Heart left ventricle (tissue), 16 donors: ENCODE data around the gene MUC7. TPM values are rescaled to one million over a fixed set of nuclear protein-coding genes. Genes with fewer than 3 reads are reported as not detected.

ENCODE experiments used
- ATAC-seq, 4 donors: fragments of 200-7000 bp; cut with Tn5 transposase; one replicate each; pipeline ENCODE4 v1.9.1; 2020 to 2022; ENCODE audit warnings: moderate library complexity in 4 of 4, mild to moderate bottlenecking in 3 of 4, moderate number of reproducible peaks in 1 of 4
- DNase-seq, 5 donors: peaks; one replicate each; pipeline ENCODE4 v3.0.0-alpha.2; 2020
- H3K27ac ChIP-seq, 12 donors: fragments of 200-600 bp; sonication (generic) in 4 of 12; one replicate each; pipeline versions ENCODE4 v1.5.0 to v1.8.0; 2016 to 2022; ENCODE audit warnings: mild to moderate bottlenecking in 2 of 12
- H3K27me3 ChIP-seq, 9 donors: fragments of 200-600 bp; sonication (generic) in 2 of 9; one replicate each; pipeline versions ENCODE4 v1.5.1 to v1.8.0; 2016 to 2022; ENCODE audit warnings: mild to moderate bottlenecking in 3 of 9
- H3K36me3 ChIP-seq, 9 donors: fragments of 200-600 bp; sonication (generic) in 2 of 9; one replicate each; pipeline versions ENCODE4 v1.5.0 to v1.8.0; 2018 to 2022; ENCODE audit warnings: mild to moderate bottlenecking in 2 of 9
- H3K4me1 ChIP-seq, 12 donors: fragments of 200-600 bp; sonication (generic) in 4 of 12; one replicate each; pipeline versions ENCODE4 v1.5.0 to v1.8.0; 2016 to 2022; ENCODE audit warnings: mild to moderate bottlenecking in 3 of 12
- H3K4me3 ChIP-seq, 12 donors: fragments of 200-600 bp; sonication (generic) in 4 of 12; one replicate each; pipeline versions ENCODE4 v1.5.0 to v1.8.0; 2017 to 2022; ENCODE audit warnings: mild to moderate bottlenecking in 9 of 12, moderate library complexity in 4 of 12
- H3K9me3 ChIP-seq, 12 donors: fragments of 200-600 bp; sonication (generic) in 4 of 12; one replicate each; pipeline versions ENCODE4 v1.5.0 to v1.8.0; 2016 to 2022; ENCODE audit warnings: mild to moderate bottlenecking in 1 of 12
- POLR2A ChIP-seq, 2 donors: fragments of 450-650 bp; IDR thresholded peaks; one replicate each; pipeline ENCODE4 v1.6.1; 2017; ENCODE audit warnings: antibody characterized with exemption in 2 of 2, mild to moderate bottlenecking in 2 of 2, moderate library complexity in 2 of 2
- WGBS, 4 donors: extraction: QIAGEN DNeasy Blood & Tissue Kit in 2 of 4; methylation state at CpG; one replicate each; pipeline versions ENCODE4 v1.1.5 to v1.1.7; 2013 to 2018; 5-methylcytosine and 5-hydroxymethylcytosine counted together
- intact Hi-C, 10 donors: fragments of 100-400 bp; cut with DNase I; formaldehyde crosslinking; loops; one replicate each; pipeline versions ENCODE4 v1.11.1 to v1.14.2; 2022
- polyA plus RNA-seq, 2 donors: library from polyadenylated mRNA; stranded (reverse); fragments of 200-250 nt; gene quantifications; one replicate each; pipeline ENCODE4 v1.2.3, GENCODE V29; 2013
- total RNA-seq, 9 donors: library from RNA; depleted of rRNA in 2 of 9; stranded (reverse); fragments of >200 nt in 2 of 9; fragmentation: NEBNext Ultra II Directional in 3 of 9; extraction: Animal tissue kit (Norgen Biotek cat#: 25700) in 3 of 9; gene quantifications; one replicate each; pipeline versions ENCODE4 v1.1.0 to v1.2.4, GENCODE V29; 2016 to 2023
- TF ChIP-seq, protein P1 (sequence below), 12 donors: fragments of 200-600 bp; sonication (generic) in 4 of 12; IDR thresholded peaks; one replicate each; pipeline versions ENCODE4 v1.5.0 to v1.8.0; 2018 to 2022; ENCODE audit warnings: antibody characterized with exemption in 12 of 12, mild to moderate bottlenecking in 5 of 12
- donor health status: ischemic (EF 13 %, LVEDD 7.1; RV severe dilation, severe dysfunction).
- donor health status: healthy with polysubstance abuse.
- donor health status: DM: no; HTN: yes; CAD: no.
- donor health status: DM: no; HTN: no; CAD: no.
- donor health status: ischemic (EF 25% LVEDD 6.9; RV normal size, moderate dysfunction).
- donor health status: ischemic (EF 25% LVEDD 5.7; RV mildly dilated, moderate dysfunction).
- donor health status: healthy.
- donor health status: DM: yes; HTN: yes; CAD: no.
- donor health status: ischemic (EF 35%, LVEDD 5.7; RV mildly dilated, moderate dysfunction).
- donor health status: nonischemic (EF 11% LVEDD 7.7; RV severe dilation, severe dysfunction).
- donor health status: DM: yes; HTN: yes; CAD: no.
- donor health status: PGD.
- donor health status: ischemic (EF 29% LVEDD 5.4; RV normal size, mild dysfunction).
- donor health status: nonischemic (EF 23%, LVEDD 6.1; RV moderate dilation, normal function).

MUC7 gene
- total and polyA plus RNA-seq, 11 donors, result not detected

DNA sequence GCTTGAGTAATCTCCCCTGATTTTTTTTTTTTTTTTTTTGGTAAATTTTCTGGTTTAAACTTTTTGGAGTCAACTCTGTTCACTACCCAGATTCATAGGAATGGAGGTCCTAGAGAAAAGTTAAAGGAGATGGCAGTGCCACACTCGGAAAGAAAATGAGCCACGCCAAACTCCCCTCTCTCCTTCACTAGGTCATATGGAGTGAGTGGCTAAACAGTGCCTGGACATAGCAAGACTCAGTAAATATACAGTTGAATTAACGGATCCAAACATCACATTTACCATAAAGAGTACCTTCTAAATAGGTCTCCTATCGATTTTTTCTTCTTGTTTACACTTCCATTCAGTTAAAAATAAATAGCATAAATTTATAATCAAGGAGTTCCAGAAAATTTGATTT is 32.7 kb downstream of the MUC7 start:
- H3K9me3 ChIP-seq, result no peaks in the 10 kb centered on the region
- whole genome bisulfite sequencing, 4 donors, result 34 to 41% (median 37%) methylated on average over 4 of the region's 4 CpGs
- TF ChIP-seq, protein P1, sequence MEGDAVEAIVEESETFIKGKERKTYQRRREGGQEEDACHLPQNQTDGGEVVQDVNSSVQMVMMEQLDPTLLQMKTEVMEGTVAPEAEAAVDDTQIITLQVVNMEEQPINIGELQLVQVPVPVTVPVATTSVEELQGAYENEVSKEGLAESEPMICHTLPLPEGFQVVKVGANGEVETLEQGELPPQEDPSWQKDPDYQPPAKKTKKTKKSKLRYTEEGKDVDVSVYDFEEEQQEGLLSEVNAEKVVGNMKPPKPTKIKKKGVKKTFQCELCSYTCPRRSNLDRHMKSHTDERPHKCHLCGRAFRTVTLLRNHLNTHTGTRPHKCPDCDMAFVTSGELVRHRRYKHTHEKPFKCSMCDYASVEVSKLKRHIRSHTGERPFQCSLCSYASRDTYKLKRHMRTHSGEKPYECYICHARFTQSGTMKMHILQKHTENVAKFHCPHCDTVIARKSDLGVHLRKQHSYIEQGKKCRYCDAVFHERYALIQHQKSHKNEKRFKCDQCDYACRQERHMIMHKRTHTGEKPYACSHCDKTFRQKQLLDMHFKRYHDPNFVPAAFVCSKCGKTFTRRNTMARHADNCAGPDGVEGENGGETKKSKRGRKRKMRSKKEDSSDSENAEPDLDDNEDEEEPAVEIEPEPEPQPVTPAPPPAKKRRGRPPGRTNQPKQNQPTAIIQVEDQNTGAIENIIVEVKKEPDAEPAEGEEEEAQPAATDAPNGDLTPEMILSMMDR (IDR thresholded peaks at IDR 0.05), result no peak
- no peak for TF ChIP-seq POLR2A (IDR thresholded peaks at IDR 0.05)
- H3K27me3 ChIP-seq, result peaks cover 0 to 2% (median 0%) of the 10 kb centered on the region in 9 donors
- no peak overlapping the region for H3K4me3 ChIP-seq
- intact Hi-C loops, result loop anchor here in 4 of 10 donors (5.0 to 10.0 kb wide), 4 partner anchors 810 to 820 kb away; no protein-coding TSS in a partner anchor
- ATAC-seq, result no peak
- H3K36me3 ChIP-seq, result no peaks in the 10 kb centered on the region
- no peaks in the 10 kb centered on the region for H3K4me1 ChIP-seq
- H3K27ac ChIP-seq, result no peak overlapping the region
- DNase-seq, result no peak

- DNase-seq (peak in 3 of 5 donors; percentile 16 to 60 (median 25)), ATAC-seq (no peak)
- Histone ChIP-seq H3K36me3 (no peaks in the 10 kb centered on the region), H3K4me3 (no peak overlapping the region), H3K4me1 (no peaks in the 10 kb centered on the region), H3K27me3 (peaks cover 0 to 2% (median 0%) of the 10 kb centered on the region in 9 donors), H3K27ac (no peak overlapping the region), H3K9me3 (no peaks in the 10 kb centered on the region)
- 3 to 8% (median 4%) methylated on average over 7 of the region's 7 CpGs for WGBS, 4 donors
- intact Hi-C loops, result loop anchor here in 3 of 10 donors (5.0 to 10.0 kb wide), 3 partner anchors 810 to 820 kb away; no protein-coding TSS in a partner anchor
- no peak for TF ChIP-seq POLR2A (IDR thresholded peaks at IDR 0.05)
- TF ChIP-seq, protein P1 (IDR thresholded peaks at IDR 0.05), result peak; percentile 49 to 86 (median 70)
These were observed 33.3 kb downstream of the MUC7 start for GRCh38 chr4:70505151-70505748.

DNA sequence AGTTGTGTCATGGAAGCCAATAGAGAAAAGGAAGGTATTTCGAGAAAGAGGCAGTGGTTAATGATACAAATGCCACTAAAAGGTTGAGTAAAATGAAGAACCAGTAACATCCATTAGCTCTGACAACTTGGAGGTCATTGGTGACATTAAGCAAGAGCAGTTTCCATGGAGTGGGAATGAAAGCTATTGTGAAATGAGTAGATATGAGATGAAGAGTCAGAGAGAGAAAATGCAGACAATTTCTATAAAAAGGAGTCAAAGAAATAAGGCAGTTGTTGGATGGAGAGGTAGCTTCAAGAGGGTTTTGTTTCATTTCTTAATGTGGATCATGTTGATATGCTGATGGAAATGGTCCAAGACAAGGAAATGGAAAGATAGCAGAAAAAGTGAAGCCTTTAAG is 36.8 kb downstream of the MUC7 start:
- ATAC-seq (no peak), DNase-seq (no peak)
- Histone ChIP-seq H3K36me3 (no peaks in the 10 kb centered on the region), H3K27ac (no peak overlapping the region), H3K27me3 (peaks cover 0 to 2% (median 0%) of the 10 kb centered on the region in 9 donors), H3K4me3 (no peak overlapping the region), H3K4me1 (no peaks in the 10 kb centered on the region), H3K9me3 (no peaks in the 10 kb centered on the region)
- intact Hi-C loops, result loop anchor here in 3 of 10 donors (5.0 to 10.0 kb wide), 3 partner anchors 814 to 824 kb away; no protein-coding TSS in a partner anchor
- 38 to 47% (median 44%) methylated on average over 1 of the region's 1 CpG for whole genome bisulfite sequencing, 4 donors
- TF ChIP-seq, protein P1 (IDR thresholded peaks at IDR 0.05), result no peak
- no peak for TF ChIP-seq POLR2A (IDR thresholded peaks at IDR 0.05)

- Histone ChIP-seq H3K36me3 (no peaks in the 10 kb centered on the region), H3K4me1 (no peaks in the 10 kb centered on the region), H3K4me3 (no peak overlapping the region), H3K27me3 (peaks cover 0 to 2% (median 0%) of the 10 kb centered on the region in 9 donors), H3K9me3 (no peaks in the 10 kb centered on the region), H3K27ac (no peak overlapping the region)
- intact Hi-C loops, result no loop called here
- 83 to 93% (median 86%) methylated on average over 3 of the region's 3 CpGs for WGBS, 4 donors
- DNase-seq, result no peak
- TF ChIP-seq POLR2A (IDR thresholded peaks at IDR 0.05), result no peak
- TF ChIP-seq, protein P1 (IDR thresholded peaks at IDR 0.05), result no peak
- no peak for ATAC-seq
These were observed 39.4 kb downstream of the MUC7 start for GRCh38 chr4:70511365-70511764.
